Measurements from ENCODE around the gene UNC93B1. TPM values are rescaled to one million over a fixed set of nuclear protein-coding genes. Genes with fewer than 3 reads are reported as not detected.

The UNC93B1 gene
- total RNA-seq, 2 experiments from 2014 or later: 12.4 to 13.0 TPM

- DNase-seq (no peak), ATAC-seq (no peak)
- no peaks in the 10 kb centered on the region for H3K9me3 Mint-ChIP-seq
- no peaks in the 10 kb centered on the region for H3K36me3 Mint-ChIP-seq (ENCODE audit: low read depth)
- POLR2A ChIA-PET: interaction anchor here (0.9 kb wide), 1 partner anchor 23 kb away, joined by 4 read pairs; no protein-coding TSS in a partner anchor
- no peak overlapping the region for H3K4me3 Mint-ChIP-seq
- CTCF ChIA-PET: interaction anchor here (0.7 to 2.3 kb wide), 3 partner anchors 14 to 201 kb away, joined by 3 to 8 read pairs (median 4); no protein-coding TSS in a partner anchor
- no peak for TF ChIP-seq CTCF (IDR thresholded peaks at IDR 0.05)
- no peak overlapping the region for H3K27ac Mint-ChIP-seq
- H3K27me3 Mint-ChIP-seq: no peaks in the 10 kb centered on the region
- intact Hi-C loops (cut with micrococcal nuclease): loop anchor here (10.0 kb wide), 1 partner anchor 196 kb away; no protein-coding TSS in a partner anchor
- H3K4me1 Mint-ChIP-seq (ENCODE audit: low read depth): peaks cover 15% of the 10 kb centered on the region
Measured at GRCh38 chr11:68008381-68009337, 4.8 kb upstream of the UNC93B1 start.

- ATAC-seq (no peak), DNase-seq (no peak)
- Mint-ChIP-seq H3K36me3 (ENCODE audit: low read depth) (no peaks in the 10 kb centered on the region), H3K27ac (no peak overlapping the region), H3K4me3 (no peak overlapping the region), H3K4me1 (ENCODE audit: low read depth) (peaks cover 18% of the 10 kb centered on the region), H3K9me3 (no peaks in the 10 kb centered on the region), H3K27me3 (no peaks in the 10 kb centered on the region)
- TF ChIP-seq CTCF (IDR thresholded peaks at IDR 0.05): no peak
- ChIA-PET CTCF (no interaction called here), POLR2A (interaction anchor here (0.9 kb wide), 2 partner anchors 23 kb away, joined by 3 to 4 read pairs; no protein-coding TSS in a partner anchor)
- intact Hi-C loops (cut with micrococcal nuclease): loop anchor here (10.0 kb wide), 1 partner anchor 197 kb away; no protein-coding TSS in a partner anchor
Measured at GRCh38 chr11:68007498-68008380, 3.8 kb upstream of the UNC93B1 start.

- Mint-ChIP-seq H3K27ac (no peak overlapping the region), H3K36me3 (ENCODE audit: low read depth) (no peaks in the 10 kb centered on the region)
- POLR2A ChIA-PET: no interaction called here
Measured at GRCh38 chr11:68006606-68007166, 2.8 kb upstream of the UNC93B1 start.

More at GRCh38 chr11:68006606-68007166, 2.8 kb upstream of the UNC93B1 start:
- peaks cover 20% of the 10 kb centered on the region for H3K4me1 Mint-ChIP-seq (ENCODE audit: low read depth)
- CTCF ChIA-PET: no interaction called here
- no peak overlapping the region for H3K4me3 Mint-ChIP-seq
- DNase-seq (no peak), ATAC-seq (no peak)
- no peak for TF ChIP-seq CTCF (IDR thresholded peaks at IDR 0.05)
- no peaks in the 10 kb centered on the region for H3K27me3 Mint-ChIP-seq
- no peaks in the 10 kb centered on the region for H3K9me3 Mint-ChIP-seq
- intact Hi-C loops (cut with micrococcal nuclease): loop anchor here (10.0 kb wide), 1 partner anchor 198 kb away; no protein-coding TSS in a partner anchor
